GM03348 (cell line): ENCODE data around the gene DPF3.
A peak's percentile ranks its signal among the peaks of the same experiment; 100 is the strongest.

ENCODE experiments used
- DNase-seq: peaks from one replicate; pipeline ENCODE4 v3.0.0; 2012; ENCODE audit warnings: low spot score

The DPF3 gene

GRCh38 chr14:72615451-72616121, 278.3 kb downstream of the DPF3 start:
- DNase-seq, result peak; percentile 49

- no peak for DNase-seq
Observed at GRCh38 chr14:72614891-72615415, 278.9 kb downstream of the DPF3 start.

GRCh38 chr14:72614365-72614764, 279.5 kb downstream of the DPF3 start:
- no peak for DNase-seq

- DNase-seq, result no peak
Observed at GRCh38 chr14:72613975-72614319, 280.0 kb downstream of the DPF3 start.

- DNase-seq, result no peak
Observed at GRCh38 chr14:72613231-72613974, 280.5 kb downstream of the DPF3 start.

- no peak for DNase-seq
Observed at GRCh38 chr14:72612041-72612440, 281.9 kb downstream of the DPF3 start.

GRCh38 chr14:72611506-72611905, 282.4 kb downstream of the DPF3 start:
- DNase-seq, result no peak

GRCh38 chr14:72610831-72611200, 283.1 kb downstream of the DPF3 start:
- DNase-seq, result no peak

GRCh38 chr14:72610096-72610830, 283.6 kb downstream of the DPF3 start:
- DNase-seq, result no peak

- DNase-seq, result no peak
Observed at GRCh38 chr14:72609205-72609916, 284.5 kb downstream of the DPF3 start.

- peak; percentile 92 for DNase-seq
Observed at GRCh38 chr14:72608391-72609204, 285.3 kb downstream of the DPF3 start.

GRCh38 chr14:72607386-72608130, 286.3 kb downstream of the DPF3 start:
- peak; percentile 26 for DNase-seq

- no peak for DNase-seq
Observed at GRCh38 chr14:72606879-72607278, 287.0 kb downstream of the DPF3 start.

- DNase-seq, result no peak
Observed at GRCh38 chr14:72605921-72606220, 288.0 kb downstream of the DPF3 start.

GRCh38 chr14:72605096-72605920, 288.6 kb downstream of the DPF3 start:
- DNase-seq, result no peak

- DNase-seq, result no peak
Observed at GRCh38 chr14:72604133-72604532, 289.8 kb downstream of the DPF3 start.

GRCh38 chr14:72603639-72604038, 290.3 kb downstream of the DPF3 start:
- DNase-seq, result no peak

- DNase-seq, result no peak
Observed at GRCh38 chr14:72600551-72601330, 293.2 kb downstream of the DPF3 start.
